Cardiac muscle cell (in vitro differentiated cells and primary cell): ENCODE data around the gene TLK2. TPM values are rescaled to one million over a fixed set of nuclear protein-coding genes. Genes with fewer than 3 reads are reported as not detected.
"Not testable (repeated sequence)": the region's sequence is repeated elsewhere in the genome, so short reads cannot be mapped to it uniquely, and the experiment has no call there.

Experiments used
- DNase-seq, 2 donors: peaks; one replicate each; pipeline versions ENCODE4 v3.0.0 to v3.0.0-alpha.2; 2010 to 2017; ENCODE audit warnings: low read depth in 1 of 2, low spot score in 1 of 2
- H3K27ac ChIP-seq: fragments of 200-600 bp; sonication (generic); 2 replicates; pipeline ENCODE4 v1.5.1; 2016
- H3K27me3 ChIP-seq: fragments of 200-600 bp; sonication (generic); 2 replicates; pipeline ENCODE4 v1.6.0; 2016; ENCODE audit warnings: control low read depth
- H3K36me3 ChIP-seq: fragments of 200-600 bp; sonication (generic); 2 replicates; pipeline ENCODE4 v1.5.1; 2016; ENCODE audit warnings: control low read depth
- H3K4me1 ChIP-seq: fragments of 200-600 bp; sonication (generic); 2 replicates; pipeline ENCODE4 v1.8.1; 2017; ENCODE audit warnings: low read depth, mild to moderate bottlenecking, mixed run types
- H3K4me3 ChIP-seq: fragments of 200-600 bp; sonication (generic); 2 replicates; pipeline ENCODE4 v1.5.1; 2016; ENCODE audit warnings: mild to moderate bottlenecking
- H3K9me3 ChIP-seq: fragments of 200-600 bp; sonication (generic); 2 replicates; pipeline ENCODE4 v1.5.1; 2017; ENCODE audit warnings: low read depth, mild to moderate bottlenecking, control low read depth
- polyA plus RNA-seq: library from polyadenylated mRNA; unstranded; fragments of >200 nt; fragmentation: Nextera tagmentation; extraction: Ambion mirVana; gene quantifications from 2 replicates; pipeline ENCODE4 v1.2.1, GENCODE V29; 2016
- total RNA-seq: library from RNA; depleted of rRNA; stranded (reverse); fragments of >200 nt; gene quantifications from 2 replicates; pipeline ENCODE4 v1.2.3, GENCODE V29; 2016
- TF ChIP-seq, protein P1 (sequence below): IDR thresholded peaks from 2 replicates; pipeline ENCODE4 v1.5.1; 2012; ENCODE audit warnings: low read depth, mild to moderate bottlenecking, low read length

Gene TLK2
- total and polyA plus RNA-seq, 2 experiments from 2014 or later, result 36.8 to 43.1 TPM

DNA sequence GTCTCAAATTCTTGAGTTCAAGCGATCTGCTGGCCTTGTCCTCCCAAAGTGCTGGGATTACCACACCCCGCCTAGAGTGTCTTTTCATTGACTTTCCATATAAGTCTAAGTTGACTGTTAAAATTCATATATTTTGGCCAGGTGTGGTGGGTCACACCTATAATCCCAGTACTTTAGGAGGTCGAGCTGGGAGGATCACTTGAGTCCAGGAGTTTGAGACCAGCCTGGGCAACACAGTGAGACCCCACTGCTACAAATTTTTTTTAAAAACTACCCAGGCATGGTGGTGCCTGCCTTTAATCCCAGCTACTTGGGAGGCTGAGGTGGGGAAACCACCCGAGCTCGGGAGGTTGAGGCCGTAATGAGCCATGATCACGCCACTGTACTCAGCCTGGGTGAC lies 127.0 kb downstream of the TLK2 start:
- H3K27ac ChIP-seq, result no peak overlapping the region
- TF ChIP-seq, protein P1, sequence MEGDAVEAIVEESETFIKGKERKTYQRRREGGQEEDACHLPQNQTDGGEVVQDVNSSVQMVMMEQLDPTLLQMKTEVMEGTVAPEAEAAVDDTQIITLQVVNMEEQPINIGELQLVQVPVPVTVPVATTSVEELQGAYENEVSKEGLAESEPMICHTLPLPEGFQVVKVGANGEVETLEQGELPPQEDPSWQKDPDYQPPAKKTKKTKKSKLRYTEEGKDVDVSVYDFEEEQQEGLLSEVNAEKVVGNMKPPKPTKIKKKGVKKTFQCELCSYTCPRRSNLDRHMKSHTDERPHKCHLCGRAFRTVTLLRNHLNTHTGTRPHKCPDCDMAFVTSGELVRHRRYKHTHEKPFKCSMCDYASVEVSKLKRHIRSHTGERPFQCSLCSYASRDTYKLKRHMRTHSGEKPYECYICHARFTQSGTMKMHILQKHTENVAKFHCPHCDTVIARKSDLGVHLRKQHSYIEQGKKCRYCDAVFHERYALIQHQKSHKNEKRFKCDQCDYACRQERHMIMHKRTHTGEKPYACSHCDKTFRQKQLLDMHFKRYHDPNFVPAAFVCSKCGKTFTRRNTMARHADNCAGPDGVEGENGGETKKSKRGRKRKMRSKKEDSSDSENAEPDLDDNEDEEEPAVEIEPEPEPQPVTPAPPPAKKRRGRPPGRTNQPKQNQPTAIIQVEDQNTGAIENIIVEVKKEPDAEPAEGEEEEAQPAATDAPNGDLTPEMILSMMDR, result no peak
- H3K9me3 ChIP-seq, result no peaks in the 10 kb centered on the region
- H3K36me3 ChIP-seq, result peaks cover 50% of the 10 kb centered on the region
- H3K27me3 ChIP-seq, result no peaks in the 10 kb centered on the region
- DNase-seq, result no peak
- no peaks in the 10 kb centered on the region for H3K4me1 ChIP-seq
- no peak overlapping the region for H3K4me3 ChIP-seq

DNA sequence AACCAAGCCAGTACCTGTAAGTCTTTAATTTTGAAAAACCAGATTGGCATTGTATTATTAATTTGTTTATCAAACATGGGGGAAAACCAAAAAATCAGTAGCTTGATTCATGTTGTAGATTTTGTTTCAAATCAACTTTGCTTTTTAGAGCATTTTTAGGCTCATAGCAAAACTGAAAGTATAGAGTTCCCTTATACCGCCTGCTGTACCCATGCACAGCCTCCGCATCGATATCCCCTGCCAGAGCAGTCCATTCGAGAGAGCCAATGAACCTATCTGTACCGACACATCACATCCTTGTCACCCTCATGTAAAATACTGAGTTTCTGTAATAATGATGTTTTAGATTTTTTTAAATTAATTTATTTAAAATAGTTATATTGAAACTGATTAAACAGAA lies 132.7 kb downstream of the TLK2 start:
- DNase-seq, result no peak
- H3K4me3 ChIP-seq, result no peak overlapping the region
- TF ChIP-seq, protein P1, result no peak
- peaks cover 24% of the 10 kb centered on the region for H3K4me1 ChIP-seq
- no peaks in the 10 kb centered on the region for H3K27me3 ChIP-seq
- peaks cover 45% of the 10 kb centered on the region for H3K36me3 ChIP-seq
- H3K27ac ChIP-seq, result no peak overlapping the region
- H3K9me3 ChIP-seq, result no peaks in the 10 kb centered on the region

DNA sequence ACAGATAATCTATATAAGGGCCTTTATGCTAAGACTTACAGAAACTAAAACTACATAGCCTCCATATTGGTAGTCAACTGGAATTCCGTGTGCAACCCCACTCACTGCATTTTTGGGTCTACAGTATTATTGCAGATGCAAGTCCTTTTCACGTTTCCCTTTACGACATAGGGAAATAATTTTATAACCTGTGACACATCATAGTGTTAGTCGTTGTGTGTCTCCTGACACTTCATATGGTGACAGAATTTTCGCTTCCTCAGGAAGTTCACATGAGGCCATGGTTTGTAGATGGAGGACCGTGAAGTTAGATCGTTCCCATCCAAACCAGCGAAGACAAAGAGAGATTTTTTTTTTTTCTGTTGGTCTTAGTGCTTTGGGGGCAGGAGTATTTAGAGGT lies 133.1 kb downstream of the TLK2 start:
- no peak for DNase-seq
- Histone ChIP-seq H3K4me3 (no peak overlapping the region), H3K27me3 (no peaks in the 10 kb centered on the region), H3K36me3 (peaks cover 41% of the 10 kb centered on the region), H3K9me3 (no peaks in the 10 kb centered on the region), H3K27ac (no peak overlapping the region), H3K4me1 (peaks cover 24% of the 10 kb centered on the region)
- TF ChIP-seq, protein P1, result no peak

DNA sequence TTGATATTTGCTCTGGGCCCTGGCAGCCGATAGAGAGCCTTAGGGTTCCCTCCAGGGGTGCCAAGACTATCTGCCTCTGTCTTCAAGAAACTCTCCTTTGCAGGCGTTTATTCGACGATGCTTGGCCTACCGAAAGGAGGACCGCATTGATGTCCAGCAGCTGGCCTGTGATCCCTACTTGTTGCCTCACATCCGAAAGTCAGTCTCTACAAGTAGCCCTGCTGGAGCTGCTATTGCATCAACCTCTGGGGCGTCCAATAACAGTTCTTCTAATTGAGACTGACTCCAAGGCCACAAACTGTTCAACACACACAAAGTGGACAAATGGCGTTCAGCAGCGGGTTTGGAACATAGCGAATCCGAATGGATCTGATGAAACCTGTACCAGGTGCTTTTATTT lies 133.7 kb downstream of the TLK2 start:
- not testable (repeated sequence) for DNase-seq, H3K27ac ChIP-seq

DNA sequence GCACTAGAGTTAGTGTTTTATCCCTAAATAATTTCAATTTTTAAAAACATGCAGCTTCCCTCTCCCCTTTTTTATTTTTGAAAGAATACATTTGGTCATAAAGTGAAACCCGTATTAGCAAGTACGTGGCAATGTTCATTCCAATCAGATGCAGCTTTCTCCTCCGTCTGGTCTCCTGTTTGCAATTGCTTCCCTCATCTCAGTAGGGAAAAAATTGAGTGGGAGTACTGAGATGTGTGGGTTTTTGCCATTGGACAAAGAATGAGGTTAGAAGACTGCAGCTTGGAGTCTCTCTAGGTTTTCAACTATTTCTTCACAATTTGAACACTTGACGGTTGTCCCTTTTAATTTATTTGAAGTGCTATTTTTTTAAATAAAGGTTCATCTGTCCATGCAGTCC lies 134.5 kb downstream of the TLK2 start:
- peaks cover 37% of the 10 kb centered on the region for H3K36me3 ChIP-seq
- peaks cover 36% of the 10 kb centered on the region for H3K4me1 ChIP-seq
- not testable (repeated sequence) for H3K9me3 ChIP-seq, H3K4me3 ChIP-seq, H3K27me3 ChIP-seq
- H3K27ac ChIP-seq, result peak overlapping the region; percentile 58
- peak in 1 of 2 donors; percentile 40 for DNase-seq

More for the DNA sequence above, 133.7 kb downstream of the TLK2 start:
- H3K36me3 ChIP-seq, result peaks cover 41% of the 10 kb centered on the region
- H3K4me3 ChIP-seq, H3K9me3 ChIP-seq, H3K27me3 ChIP-seq: not testable (repeated sequence)
- peaks cover 28% of the 10 kb centered on the region for H3K4me1 ChIP-seq

DNA sequence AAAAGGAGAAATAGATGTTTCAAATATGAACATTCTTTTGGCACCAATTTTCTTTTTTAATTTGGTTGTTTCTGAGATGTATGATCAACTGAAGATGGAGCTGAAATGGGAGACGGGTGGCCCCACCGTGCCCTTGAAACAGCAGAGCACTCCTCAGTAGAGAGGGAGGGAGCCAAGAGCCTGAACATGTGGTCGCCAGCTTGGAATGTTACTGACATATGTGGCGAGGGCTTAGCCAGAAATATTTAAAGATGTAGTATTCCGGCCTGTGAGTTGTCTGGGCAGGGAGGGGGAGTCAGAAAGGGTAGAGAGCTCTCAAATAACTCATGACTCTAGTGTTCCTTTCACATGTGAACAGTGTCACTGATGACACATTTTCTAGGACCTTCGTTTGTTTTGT lies 135.5 kb downstream of the TLK2 start:
- peaks cover 27% of the 10 kb centered on the region for H3K36me3 ChIP-seq
- DNase-seq, result peak; percentile 72 to 87

More for the DNA sequence above, 135.5 kb downstream of the TLK2 start:
- Histone ChIP-seq H3K4me1 (peaks cover 40% of the 10 kb centered on the region), H3K27ac (peak overlapping the region; percentile 58), H3K4me3 (no peak overlapping the region), H3K9me3 (no peaks in the 10 kb centered on the region), H3K27me3 (no peaks in the 10 kb centered on the region)
- TF ChIP-seq, protein P1, result no peak
